Activated CD4-positive, alpha-beta T cell treated with anti-CD3 and anti-CD28 coated beads for 4 hours (primary cell): ENCODE data around the gene PIAS4.

Experiments used
- DNase-seq, 2 donors: peaks; one replicate each; pipeline ENCODE4 v3.0.0-alpha.2; 2020

Gene PIAS4

DNA sequence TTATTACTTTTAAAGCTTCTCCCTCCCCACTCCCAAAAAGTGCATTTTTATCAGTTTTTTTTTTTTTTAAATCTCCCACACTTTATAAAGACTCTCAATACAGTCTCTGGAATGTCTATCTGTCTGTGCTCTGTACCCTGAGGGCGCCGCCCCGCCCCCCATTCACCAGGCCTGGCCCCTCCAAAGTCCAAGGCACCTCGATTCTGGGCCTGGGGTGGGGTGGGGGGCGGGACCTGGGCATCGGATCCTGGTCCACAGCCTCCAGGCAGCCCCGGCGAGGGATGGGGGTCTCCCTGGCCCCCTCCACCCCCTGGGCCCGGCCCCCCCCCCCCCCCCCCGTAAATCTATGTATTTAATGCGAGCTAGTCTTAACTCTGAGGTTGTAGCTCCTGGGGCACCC lies 35.9 kb downstream of the PIAS4 start:
- no peak for DNase-seq

DNA sequence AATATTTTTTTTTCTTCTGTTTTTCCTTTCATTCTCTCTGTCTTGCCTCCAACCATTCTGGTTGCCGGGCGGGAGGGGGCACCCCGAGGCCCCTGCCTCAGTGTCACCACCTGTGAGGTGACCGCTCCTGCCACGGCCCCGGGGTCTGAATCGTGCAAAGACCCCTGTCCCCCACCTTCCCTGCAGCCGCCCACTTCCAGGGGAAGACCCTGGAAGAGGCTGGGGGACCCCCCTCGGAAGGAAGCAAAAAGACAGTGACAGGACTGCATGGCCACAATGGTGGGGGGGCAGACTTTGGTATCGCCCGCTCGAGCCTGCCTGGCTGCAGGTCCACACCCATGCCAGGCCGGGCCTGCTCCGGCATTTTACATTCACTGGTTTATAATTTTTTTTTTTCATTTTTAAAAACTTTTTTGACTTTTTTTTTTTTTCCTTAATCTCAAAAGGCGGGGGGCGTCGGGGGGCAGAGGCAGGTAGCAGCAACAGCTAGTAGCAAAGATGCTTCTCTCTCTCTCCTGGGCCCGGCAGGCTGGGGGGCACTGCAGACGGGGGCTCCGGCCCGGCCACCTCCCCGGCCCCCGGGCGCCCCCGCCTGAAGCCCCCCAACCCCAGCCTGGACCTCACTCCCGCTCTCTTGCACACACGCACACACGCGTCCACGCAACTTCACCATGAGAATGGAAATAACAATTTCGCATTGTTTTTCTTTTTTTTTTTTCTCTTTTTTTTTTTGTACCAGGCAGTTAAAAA lies 36.6 kb downstream of the PIAS4 start:
- no peak for DNase-seq

DNA sequence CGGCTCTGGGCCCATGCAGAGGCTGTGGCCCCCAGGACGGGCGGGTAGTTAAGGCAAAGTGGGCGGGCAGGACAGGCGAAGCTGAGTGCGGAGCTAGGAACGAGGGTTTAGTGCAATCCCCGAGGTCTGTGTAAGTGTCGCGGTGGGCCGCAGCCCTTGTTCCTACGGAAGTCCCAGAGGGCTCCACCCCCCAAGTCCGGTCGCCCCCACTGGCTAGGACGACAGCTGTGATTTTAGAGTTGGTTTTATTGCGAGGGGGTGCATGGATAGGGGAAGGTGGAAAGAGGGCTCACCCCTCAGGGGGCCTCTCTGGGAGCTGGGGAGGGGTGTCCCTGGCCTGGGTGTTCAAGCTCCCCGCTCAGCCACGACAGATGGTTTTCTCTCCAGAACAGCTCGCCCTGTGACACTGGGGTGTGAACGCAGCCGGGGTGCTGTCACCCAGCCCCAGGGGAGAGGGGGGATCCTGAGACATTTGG lies 37.5 kb downstream of the PIAS4 start:
- no peak for DNase-seq

DNA sequence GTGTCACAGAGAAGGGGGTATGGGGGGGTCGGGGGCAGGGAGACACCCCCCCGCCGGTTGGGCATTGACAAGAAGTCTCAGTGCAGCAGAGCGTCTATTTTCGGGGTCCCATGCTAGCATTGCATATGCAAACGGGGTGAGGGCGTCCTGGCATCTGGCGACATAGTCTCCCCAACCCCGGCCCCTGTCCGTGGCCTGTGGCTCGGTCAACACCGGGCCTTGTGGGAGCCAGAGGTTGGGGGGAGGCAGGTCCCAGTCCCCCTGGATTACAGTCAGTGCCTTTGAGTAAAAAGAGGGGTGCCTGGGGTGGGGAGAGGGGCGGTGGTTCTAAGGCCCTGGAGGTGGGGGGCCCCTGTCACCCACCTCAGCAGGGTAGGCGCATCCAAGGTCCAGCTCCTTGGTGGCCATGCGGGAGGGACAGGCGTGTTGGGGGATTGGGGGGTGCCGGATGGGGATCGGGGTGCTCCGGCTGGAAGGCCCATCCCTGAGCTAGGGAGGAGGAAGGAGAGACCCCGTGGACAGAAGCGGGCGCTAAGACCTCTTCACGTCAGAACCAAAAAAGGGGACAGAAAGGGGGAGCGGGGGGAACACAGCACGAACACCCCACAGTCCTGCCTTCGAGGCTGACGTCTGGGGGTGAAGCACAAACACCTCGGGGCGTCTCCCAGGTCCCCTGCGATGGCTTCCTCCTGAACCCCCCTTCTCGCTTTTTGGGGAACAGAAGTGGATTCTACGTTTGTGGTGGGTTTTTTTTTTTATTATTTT lies 38.2 kb downstream of the PIAS4 start:
- DNase-seq: no peak

DNA sequence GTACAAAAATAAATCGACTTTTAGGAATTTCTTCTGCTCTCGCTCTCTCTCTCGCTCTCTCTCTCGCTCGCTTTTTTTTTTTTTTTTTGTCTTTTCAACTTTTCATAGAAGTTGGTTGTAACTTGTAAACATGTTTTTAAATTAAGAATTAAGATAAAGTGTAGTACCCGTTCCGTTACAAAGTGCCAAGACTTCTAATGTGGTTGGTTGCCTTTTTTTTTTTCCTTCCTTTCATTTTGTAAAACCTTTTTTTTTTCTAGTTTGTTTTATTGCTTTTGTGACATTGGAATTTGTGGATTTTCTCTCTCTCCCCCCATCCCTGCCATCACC lies 38.8 kb downstream of the PIAS4 start:
- no peak for DNase-seq

DNA sequence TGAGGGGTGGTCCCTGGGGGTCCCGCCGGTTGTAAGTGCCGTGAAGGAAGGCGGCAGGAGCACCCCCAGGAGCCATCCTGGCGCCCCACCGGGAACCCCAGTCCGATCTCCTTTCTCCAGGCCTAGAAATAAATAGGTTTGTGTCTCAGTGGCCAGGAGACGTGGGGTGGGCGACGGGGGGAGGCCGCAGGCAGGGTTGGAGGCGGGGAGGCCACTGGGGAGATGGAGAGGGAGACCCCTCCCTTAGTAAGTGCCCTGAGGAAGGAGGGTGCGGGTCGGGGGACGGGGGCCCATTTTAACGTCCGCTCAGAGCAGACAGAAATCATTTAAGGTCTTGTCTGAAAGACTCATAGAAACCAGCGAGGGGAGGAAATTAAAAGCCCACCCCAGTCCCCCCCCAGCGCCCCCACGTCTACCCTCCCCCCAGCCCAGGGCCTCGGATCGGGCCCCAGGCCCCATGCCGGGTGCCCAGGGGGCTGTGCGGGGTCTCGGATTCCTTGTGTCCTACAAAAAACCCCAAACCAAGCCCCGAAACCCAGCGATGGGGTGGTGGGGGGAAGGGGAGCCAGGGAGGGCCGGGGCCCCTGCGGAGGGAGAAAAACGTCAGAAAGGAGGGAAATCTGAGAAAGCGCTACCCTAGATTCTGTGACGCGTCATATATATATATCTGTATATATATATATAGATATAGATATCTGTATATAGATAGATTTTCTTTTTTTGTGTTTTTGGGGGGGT lies 39.6 kb downstream of the PIAS4 start:
- no peak for DNase-seq

DNA sequence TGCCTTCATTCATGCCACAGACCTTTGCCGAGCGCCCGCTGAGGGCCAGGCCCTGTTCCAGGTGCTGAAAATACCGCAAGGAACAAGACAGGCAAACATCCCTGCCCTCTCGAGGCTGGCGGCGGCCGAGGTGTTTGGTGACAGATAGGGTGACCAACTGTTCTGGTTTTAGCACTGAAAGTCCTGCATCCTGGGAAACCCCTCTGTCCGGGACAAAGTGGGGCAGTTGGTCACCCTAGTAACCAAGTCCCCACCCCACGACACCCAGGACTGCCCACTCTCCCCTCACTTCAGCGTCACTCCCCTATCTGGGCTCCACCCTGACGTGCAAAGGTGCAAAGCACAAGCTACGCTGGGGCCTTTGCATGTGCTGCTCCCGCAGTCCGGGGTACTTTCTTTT lies 41.9 kb downstream of the PIAS4 start:
- no peak for DNase-seq

DNA sequence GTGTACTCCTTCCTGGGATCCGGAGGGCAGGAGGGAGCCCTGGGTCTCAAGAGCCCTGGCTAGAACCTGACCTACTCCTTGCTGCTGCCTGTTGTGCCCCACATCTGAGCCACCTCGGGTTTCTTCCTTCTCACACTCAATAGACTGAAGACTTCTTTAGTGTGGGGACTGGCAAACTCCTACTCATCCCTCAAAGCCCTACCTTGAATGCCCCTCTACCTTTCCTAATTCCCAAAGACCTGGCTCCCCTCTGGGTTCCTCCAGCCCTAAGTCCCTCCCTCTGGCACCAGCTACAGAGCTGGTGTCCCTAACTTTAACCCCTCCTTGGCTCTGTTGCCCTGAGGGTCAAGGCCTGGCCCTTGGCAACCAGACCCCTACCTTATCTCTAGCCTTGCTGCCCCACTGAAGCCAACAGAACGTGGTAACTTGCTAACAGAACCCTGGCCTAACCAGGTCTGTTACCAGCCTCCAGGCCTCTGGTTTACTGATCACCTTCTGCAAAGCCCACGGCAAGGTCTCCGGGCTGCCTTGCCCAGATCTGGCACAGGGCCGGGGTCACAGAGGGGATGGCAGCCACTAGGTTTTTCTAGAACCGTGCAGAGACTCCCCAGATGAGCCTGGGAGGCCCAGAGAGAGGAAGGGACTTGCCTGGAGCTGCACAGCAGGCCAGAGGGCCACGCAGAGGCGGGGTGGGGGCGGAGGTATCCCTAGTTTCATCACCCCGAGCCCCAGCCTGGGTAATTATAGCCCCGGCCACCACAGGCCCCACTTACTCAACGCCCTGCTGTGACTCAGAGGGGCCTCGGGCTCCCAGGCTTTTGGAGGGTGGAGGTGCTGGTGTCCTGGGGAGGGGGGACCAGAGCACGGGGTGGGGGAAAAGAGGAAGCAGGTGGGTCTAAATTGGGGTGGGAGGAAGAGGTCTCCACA lies 43.9 kb downstream of the PIAS4 start:
- DNase-seq: no peak

DNA sequence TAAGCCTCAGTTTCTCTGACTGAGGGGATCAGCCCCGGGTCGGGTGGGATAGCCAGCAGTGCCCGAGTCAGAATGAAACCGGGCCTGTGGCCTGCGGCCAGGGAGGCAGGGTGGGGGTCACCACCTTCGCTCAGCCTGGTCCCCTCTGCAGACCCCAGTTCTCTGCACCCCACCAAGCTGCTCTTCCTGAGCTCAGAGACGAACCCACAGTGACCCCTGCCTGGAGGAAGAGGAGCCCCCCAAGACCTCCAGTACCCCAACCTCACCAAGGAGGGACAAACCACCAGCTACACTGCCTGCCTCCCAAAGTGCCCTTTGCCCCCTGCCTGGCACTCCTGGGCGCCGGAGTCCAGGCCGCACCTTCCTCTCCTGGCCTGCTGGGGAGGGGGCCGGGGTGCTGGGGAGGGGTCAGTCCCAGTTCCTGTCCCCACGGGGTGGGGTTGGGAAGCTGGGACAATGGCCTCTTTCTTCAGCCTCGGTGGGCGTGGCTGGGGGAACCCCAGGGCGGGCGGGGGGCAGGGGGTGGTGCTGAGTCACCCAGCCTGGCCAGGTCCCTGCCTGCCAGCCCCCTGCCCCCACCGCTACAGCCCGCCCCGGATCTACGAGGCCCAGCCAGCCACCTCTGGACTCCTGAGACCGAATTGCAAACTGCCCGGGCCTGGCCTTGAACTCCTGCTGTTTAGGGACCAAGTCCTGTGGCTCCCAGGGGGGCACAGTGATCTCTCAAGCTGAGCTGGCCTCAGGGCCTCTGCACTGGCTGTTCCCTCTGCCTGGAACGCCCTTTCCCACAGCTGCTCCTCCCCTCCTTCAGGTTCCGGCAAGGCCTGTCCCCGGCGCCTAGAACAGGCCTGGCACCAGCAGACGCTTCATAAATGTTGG lies 44.8 kb downstream of the PIAS4 start:
- no peak for DNase-seq

DNA sequence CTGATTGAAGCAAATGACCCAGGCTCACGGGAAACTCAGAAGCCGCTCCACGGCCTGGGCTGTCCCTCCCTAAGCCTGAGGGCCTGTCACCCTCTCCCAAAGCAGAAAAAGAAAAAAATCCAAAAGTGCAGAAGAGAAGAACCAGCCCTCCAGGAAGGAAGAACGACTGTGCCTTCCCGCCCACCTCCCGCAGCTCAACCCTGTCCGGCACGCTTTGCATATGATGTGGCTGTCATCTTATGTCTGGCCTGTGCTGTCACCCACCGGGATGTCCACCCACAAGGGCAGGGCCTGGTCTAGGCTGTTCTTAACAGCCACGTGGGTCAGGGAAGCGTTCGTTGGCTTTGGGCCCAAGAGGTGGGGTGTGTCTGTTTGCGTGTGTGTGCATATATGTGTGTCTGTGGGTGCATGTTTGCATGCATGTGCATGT lies 45.5 kb downstream of the PIAS4 start:
- DNase-seq: no peak

DNA sequence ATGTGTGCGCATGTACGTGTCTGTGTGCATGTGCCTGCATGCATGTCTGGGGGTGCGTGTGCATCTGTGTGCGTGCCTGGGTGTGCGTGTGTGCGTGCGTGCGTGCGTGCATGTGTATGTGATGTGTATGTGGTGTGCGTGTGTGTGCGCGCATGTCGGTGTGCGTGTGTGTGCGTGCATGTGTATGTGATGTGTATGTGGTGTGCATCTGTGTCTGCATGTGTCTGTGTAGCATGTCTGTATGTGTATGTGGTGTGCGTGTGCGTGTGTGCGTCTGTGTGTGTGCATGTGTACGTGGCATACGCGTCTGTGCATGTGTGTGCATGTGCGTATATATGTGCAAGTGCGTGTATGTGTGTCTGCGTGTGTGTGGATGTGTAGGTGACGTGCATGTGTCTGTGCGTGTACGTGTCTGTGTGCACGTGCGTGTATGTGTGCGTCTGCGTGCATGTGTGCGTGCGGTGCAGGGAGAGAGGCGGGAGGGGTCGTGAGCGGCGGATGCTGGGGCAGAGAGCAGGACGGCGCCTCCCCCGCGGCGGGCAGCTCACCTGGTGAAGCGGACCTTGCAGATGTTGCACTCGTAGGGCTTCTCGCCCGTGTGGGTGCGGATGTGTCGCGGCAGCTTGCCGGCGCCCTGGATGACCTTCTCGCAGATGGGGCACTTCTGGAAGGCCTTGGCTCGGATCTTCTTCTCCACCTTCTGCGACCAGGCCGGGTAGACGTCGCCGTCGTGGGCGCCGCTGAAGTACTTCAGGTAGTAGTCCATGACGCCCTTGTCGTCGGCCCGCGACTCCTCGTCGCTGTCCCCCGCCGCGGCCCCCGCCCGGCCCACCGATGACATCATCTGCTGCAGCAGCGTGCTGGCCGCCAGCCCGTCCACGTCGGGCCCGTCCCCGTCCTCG lies 46.1 kb downstream of the PIAS4 start:
- DNase-seq: no peak

DNA sequence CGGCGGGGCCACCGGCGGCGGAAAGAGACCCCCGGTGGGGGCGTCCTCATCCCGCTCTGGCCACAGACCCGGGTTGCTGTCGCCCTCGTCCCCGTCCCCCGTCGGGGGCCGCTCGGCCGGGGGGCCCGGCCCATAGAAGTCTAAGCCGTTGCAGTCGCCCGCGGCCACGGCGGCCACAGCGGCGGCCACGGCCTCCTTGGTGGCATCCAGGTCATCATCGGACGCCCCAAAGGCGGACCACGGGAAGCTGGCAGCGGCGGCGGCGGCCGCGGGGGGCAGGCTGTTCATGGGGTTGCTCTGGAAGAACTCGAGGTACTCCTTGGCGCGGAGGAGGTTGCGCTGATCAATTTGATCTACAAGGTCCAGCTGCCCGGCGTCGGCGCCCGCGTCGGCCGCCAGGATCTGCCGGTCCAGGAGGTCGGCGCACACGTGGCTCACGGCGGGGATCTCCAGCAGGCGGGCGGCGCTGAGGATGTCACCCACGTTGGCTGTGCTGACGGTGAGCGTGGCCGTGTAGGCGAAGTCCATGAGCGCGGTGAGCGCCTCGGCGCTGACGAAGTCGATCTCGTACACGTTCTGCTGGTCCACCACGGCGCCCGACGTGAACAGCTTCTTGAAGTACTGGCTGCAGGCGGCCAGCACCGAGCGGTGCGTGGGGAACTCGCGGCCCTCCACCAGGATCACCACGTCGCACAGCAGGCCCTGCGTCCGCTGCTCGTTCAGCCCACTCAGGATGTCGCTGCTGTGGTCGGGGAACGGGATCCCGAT lies 47.1 kb downstream of the PIAS4 start:
- no peak for DNase-seq

DNA sequence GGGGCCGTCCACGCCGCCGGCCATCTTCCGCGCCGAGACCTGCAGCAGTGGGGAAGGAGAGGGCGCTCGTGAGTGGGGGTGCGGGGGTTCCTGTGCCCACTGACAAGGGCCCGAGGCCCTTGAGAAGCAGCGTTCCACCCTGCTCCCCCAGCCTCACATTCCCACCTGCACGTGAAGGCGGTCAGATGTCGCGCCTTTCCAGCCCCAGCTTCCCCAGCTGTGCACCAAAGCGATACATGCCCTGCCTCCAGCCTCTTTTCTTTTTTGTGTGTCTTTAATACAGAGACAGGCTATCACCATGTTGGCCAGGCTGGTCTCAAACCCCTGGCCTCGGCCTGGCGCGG lies 47.6 kb downstream of the PIAS4 start:
- no peak for DNase-seq

DNA sequence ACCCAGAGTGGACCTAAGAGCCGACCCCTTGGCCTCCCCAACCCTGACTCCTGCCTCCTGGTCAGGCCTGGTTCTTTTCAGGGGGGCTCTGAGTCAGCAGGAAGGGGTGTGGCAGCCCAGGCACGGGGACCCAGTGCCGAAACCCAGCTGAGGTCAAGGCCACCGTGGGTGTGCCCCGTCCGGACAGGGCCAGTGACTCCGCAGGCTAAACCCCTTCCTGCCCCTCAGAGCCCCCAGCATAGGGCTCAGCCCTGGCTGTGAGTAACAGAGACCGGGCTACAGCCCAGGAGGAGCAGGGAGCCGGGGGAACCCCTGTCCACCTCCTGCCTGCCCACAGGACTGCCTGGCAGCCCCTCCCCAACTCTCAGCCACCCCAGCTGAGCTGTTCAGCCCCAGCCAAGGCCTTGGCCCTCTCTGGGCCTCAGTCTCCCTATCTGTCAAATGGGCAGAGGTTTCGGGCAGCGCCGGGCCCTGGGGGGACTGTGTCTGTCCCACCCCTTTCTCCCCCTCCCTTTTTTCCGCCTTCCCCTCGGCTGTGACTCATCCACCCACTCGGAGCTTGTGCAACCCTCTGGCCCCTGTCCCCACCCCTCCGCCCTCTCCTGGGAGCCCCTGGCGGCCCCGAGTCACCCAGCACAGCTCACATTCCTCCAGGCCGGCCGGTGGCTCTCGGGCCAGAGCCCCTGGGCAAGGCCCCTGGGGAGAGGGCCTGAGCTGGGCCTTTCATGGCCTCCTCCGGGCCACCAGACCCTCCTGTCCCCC lies 50.6 kb downstream of the PIAS4 start:
- DNase-seq: peak; percentile 64 to 65

DNA sequence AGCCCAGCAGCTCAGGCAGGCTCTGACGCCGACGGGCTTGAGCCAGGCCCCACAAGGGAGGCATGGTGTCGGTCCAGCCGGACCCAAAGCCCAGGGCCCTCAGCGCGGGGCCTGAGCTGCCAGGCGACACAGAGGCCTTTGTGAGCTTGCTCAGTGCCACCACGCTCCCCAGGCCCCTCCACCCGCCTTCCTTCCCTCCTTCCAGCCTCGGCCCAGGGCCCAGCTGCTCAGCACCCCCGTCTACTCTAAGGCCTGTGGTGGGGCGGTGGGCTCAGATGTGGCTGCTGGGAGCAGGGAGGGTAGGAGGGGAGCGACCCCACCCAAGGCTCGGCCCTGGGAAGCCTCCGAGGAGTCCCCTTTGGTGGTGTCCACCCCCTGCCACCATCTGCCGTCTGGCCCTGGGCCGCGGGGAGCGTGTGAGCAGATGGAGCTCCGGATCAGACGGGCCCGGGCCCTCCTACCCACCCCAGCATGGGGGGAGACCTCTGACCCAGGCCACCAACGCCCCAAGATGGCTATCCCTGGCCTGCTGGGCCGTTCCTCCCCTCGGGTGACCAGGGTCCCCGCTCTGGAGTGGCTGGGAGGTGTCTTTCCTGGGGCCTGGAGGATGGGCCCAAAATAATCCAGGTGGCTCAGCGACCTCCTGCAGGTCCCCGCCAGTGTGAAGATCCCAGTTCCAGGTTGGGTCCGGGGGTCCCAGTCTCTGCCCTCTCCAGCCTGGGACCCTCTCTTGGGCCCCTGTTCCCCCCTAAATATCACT lies 51.3 kb downstream of the PIAS4 start:
- DNase-seq: no peak

DNA sequence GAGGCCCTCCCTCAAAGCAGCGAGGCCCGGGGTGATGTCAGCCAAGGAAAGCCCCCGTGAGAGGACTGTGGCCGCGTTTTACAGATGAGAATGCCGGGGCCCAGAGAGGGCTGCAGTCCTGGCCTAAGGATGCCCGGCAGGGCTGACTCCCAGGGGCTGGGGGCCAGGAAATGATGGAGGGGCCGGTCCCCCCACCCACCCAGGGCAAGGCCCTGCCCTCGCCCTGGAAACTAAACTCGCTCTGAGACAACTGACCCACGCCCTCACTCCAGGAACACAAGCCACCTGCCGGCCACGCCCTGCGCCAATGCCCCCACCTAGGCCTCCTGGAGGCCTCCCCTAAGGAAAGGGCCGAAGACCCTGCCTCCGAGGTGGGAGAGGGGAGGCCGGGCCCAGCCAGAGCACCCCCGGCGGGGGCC lies 51.9 kb downstream of the PIAS4 start:
- DNase-seq: no peak

DNA sequence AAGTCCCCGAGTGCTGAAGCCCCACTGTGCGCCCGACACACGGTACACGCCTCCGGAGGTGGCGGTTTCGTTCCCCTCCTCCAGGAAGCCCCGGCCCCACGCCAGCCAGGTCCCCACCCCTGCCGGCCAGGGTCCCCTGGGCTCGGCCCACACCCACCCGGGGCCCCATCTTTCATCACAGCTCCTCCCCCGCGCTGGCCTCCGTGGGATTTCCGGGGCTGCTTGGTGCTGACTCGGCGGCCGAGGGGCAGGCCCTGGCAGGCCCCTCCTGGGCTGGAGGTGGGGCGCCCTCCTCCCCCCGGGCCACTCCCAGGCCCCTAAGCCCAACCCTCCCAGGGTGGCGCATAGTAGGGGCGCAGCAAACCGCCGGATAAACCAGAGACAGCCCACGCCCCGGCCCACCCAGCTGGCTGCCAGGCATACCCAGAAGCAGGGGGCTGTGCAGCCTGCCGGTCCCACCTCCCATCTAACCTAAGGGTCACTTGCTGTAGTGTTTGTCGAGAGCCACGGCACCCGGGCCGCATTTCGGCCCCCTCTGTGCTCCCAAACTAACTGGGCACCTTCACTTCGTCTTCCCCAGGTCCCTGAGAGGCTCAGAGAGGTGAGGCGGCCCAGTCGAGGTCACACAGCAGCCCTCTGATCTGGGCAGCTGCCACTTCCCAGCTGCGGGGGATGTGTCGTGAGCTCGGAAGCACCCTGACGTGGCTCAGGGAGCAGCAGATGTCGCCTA lies 52.5 kb downstream of the PIAS4 start:
- DNase-seq: peak; percentile 43 to 59
